ENCODE measurements around the gene DCTN1.

DNA sequence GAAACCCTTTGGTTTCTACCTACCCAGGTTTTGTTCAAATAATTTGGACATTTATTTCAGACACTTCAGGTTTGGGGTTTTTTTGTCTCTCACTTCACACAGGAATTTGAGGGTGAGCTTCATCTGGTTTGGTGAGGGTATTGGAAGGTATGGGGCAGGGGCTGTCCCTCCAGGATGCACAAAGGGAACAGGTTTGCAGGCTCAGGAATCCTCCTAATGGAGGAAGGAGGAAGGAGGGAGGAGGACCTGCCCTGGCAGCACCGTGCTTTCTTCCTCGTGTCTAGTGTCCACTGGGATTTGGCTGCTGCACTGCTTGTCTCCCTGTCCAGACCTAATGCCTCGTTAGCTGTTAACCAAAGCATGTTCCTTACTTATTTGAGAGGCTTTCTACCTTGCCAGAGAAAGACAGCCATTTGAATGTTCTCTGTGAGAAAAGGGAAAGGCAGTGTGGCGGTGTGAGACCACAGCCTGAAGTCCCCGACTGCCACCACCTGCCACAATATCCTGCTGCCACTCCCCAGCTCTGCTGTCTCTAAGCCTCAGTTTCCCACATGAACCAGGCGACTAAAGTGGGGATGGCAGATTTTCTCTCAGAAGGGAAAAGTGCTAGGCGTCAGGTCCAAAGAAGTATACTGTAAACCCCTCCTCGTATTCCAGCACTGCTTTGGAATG is 34.7 kb downstream of the DCTN1 start:
- no peak for TF ChIP-seq POLR2AphosphoS5 (IDR thresholded peaks at IDR 0.05)
- no peak for TF ChIP-seq POLR2A (IDR thresholded peaks at IDR 0.05)
- TF ChIP-seq CTCF (IDR thresholded peaks at IDR 0.05), result no peak
- TF ChIP-seq EP300 (IDR thresholded peaks at IDR 0.05; ENCODE audit: low read depth), result no peak
